Smooth muscle cell (in vitro differentiated cells): ENCODE results near the gene CASQ1. TPM values are rescaled to one million over a fixed set of nuclear protein-coding genes. Genes with fewer than 3 reads are reported as not detected.

Source experiments
- DNase-seq: peaks from one replicate; lab custom pipeline; 2025; ENCODE audit not compliant: unreplicated experiment; lab: John Stamatoyannopoulos, UW
- H2AFZ ChIP-seq: fragments of 200-600 bp; sonication (generic); 2 replicates; pipeline ENCODE4 v1.6.0; 2016; ENCODE audit warnings: antibody characterized with exemption, low read depth, mild to moderate bottlenecking
- H3F3A ChIP-seq: fragments of 200-600 bp; sonication (generic); 2 replicates; pipeline ENCODE4 v1.6.0; 2017; ENCODE audit warnings: antibody characterized with exemption, low read depth
- H3K27ac ChIP-seq: fragments of 200-600 bp; sonication (generic); 2 replicates; pipeline ENCODE4 v1.5.1; 2016; ENCODE audit warnings: low read depth, mild to moderate bottlenecking
- H3K27me3 ChIP-seq: fragments of 200-600 bp; sonication (generic); 2 replicates; pipeline ENCODE4 v1.6.1; 2016; ENCODE audit warnings: low read depth, mild to moderate bottlenecking
- H3K36me3 ChIP-seq: fragments of 200-600 bp; sonication (generic); 2 replicates; pipeline ENCODE4 v1.5.1; 2016; ENCODE audit warnings: low read depth
- H3K4me1 ChIP-seq: fragments of 200-600 bp; sonication (generic); 2 replicates; pipeline ENCODE4 v1.5.1; 2016; ENCODE audit warnings: low read depth
- H3K4me2 ChIP-seq: fragments of 200-600 bp; sonication (generic); 2 replicates; pipeline ENCODE4 v1.6.0; 2016; ENCODE audit warnings: mild to moderate bottlenecking
- H3K4me3 ChIP-seq: fragments of 200-600 bp; sonication (generic); 2 replicates; pipeline ENCODE4 v1.5.1; 2016; ENCODE audit warnings: mild to moderate bottlenecking
- H3K79me2 ChIP-seq: fragments of 200-600 bp; sonication (generic); 2 replicates; pipeline ENCODE4 v1.6.0; 2016; ENCODE audit warnings: low read depth, mild to moderate bottlenecking
- H3K9ac ChIP-seq: fragments of 200-600 bp; sonication (generic); 2 replicates; pipeline ENCODE4 v1.6.0; 2016; ENCODE audit warnings: low read depth
- H3K9me3 ChIP-seq: fragments of 200-600 bp; sonication (generic); replicated peaks from 2 replicates; pipeline ENCODE4 v1.5.1; 2016; ENCODE audit warnings: low read depth
- H4K20me1 ChIP-seq: fragments of 200-600 bp; sonication (generic); 2 replicates; pipeline ENCODE4 v1.6.0; 2016; ENCODE audit warnings: low read depth
- WGBS: methylation state at CpG from one replicate; pipeline ENCODE4 v1.1.7; 2016; ENCODE audit warnings: low lambda C conversion rate; 5-methylcytosine and 5-hydroxymethylcytosine counted together
- polyA plus RNA-seq: library from polyadenylated mRNA; unstranded; fragments of >200 nt; fragmentation: Nextera tagmentation; extraction: Ambion mirVana; gene quantifications from 2 replicates; pipeline ENCODE4 v1.2.1, GENCODE V29; 2016
- total RNA-seq: library from RNA; depleted of rRNA; stranded (reverse); fragments of >200 nt; gene quantifications from 2 replicates; pipeline ENCODE4 v1.2.3, GENCODE V29; 2014
- TF ChIP-seq, protein P1 (sequence below): fragments of 200-600 bp; sonication (generic); IDR thresholded peaks from 2 replicates; pipeline ENCODE4 v1.5.1; 2017; ENCODE audit warnings: borderline replicate concordance, mild to moderate bottlenecking, antibody characterized with exemption; ENCODE audit not compliant: insufficient read depth, poor library complexity, severe bottlenecking

CASQ1 gene
- total and polyA plus RNA-seq, 2 experiments from 2014 or later: 0.36 TPM; not detected in 1

DNA sequence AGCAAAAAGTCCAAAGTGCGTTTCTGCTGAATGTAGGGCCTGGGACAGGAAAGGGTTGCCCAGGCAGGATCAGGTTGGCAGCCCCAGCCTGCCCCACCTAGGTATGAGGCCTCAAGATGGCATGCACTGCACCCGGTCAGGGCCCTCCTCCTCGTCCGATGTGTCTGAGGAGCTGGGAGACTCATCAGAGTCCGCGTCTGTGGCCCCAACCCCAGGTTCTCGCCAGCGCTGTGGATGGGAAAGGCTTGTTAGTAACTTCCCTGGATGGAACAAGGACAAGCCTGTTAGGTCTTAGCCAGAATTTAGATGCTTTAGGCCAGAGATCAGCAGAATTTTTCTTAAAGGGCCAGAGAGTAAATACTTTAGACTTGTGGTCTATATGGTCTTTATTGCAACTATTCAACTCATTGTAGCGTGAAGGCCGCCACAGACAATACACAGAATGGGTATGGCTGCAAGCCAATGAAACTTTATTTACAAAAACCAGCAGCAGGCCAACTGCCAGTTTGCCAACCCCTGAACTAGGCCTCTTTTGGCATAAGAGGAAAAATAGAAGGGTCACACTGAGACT, 27.2 kb downstream of the CASQ1 start:
- peaks cover 25% of the 10 kb centered on the region for H3F3A ChIP-seq
- no peaks in the 10 kb centered on the region for H3K9me3 ChIP-seq
- H4K20me1 ChIP-seq: peaks cover 15% of the 10 kb centered on the region
- no peaks in the 10 kb centered on the region for H3K79me2 ChIP-seq
- peaks cover 6% of the 10 kb centered on the region for H3K4me1 ChIP-seq
- no peak for DNase-seq
- TF ChIP-seq, protein P1, sequence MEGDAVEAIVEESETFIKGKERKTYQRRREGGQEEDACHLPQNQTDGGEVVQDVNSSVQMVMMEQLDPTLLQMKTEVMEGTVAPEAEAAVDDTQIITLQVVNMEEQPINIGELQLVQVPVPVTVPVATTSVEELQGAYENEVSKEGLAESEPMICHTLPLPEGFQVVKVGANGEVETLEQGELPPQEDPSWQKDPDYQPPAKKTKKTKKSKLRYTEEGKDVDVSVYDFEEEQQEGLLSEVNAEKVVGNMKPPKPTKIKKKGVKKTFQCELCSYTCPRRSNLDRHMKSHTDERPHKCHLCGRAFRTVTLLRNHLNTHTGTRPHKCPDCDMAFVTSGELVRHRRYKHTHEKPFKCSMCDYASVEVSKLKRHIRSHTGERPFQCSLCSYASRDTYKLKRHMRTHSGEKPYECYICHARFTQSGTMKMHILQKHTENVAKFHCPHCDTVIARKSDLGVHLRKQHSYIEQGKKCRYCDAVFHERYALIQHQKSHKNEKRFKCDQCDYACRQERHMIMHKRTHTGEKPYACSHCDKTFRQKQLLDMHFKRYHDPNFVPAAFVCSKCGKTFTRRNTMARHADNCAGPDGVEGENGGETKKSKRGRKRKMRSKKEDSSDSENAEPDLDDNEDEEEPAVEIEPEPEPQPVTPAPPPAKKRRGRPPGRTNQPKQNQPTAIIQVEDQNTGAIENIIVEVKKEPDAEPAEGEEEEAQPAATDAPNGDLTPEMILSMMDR: no peak
- no peak overlapping the region for H3K27ac ChIP-seq
- H3K4me2 ChIP-seq: no peak overlapping the region
- no peak overlapping the region for H3K4me3 ChIP-seq
- no peak overlapping the region for H2AFZ ChIP-seq
- H3K27me3 ChIP-seq: no peaks in the 10 kb centered on the region
- 88% methylated on average over 10 of the region's 10 CpGs for whole genome bisulfite sequencing
- peaks cover 4% of the 10 kb centered on the region for H3K36me3 ChIP-seq
- H3K9ac ChIP-seq: no peak overlapping the region

DNA sequence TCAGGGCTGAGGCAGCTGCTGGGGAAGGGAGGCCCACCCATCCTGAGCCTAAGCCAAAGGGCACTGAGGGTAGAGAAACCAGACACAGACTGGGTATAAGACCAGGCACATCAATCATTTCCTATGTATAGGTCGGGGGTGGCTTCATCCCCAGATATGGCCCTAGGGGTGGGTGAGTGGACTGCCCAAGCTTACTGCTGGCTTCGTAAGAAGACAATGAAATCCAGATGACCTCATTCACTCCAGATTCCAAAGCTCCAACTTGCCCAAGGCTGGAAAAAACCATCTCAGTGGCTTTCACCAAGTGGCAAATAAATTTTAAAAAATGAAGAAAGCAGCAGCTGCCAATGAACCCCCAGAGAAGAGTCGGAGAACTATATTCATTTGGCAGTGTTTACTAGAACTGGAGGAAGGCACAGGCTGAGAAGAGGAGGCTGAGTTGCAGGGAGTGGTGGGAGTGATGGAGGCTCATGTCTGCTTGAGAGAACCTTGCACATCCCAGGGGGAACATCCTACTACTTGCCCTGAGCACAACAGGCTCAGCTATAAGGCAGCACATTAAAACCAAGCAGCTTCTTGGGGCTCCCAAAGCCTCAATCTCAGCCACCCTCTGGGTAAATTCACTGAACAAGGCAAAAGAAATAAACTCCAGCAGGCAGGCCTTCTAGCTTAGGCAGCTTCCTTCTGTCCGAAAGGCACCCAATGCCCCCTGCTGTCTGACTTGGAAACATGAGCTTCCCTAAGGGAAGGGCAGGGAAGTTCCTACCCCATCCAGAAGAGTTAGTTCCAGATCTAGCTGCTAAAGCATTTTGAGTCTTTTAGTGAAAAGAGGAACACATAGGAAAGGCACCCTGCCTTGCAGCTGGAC, 28.9 kb downstream of the CASQ1 start:
- H3K4me1 ChIP-seq: peaks cover 6% of the 10 kb centered on the region
- no peaks in the 10 kb centered on the region for H3K79me2 ChIP-seq
- H3F3A ChIP-seq: peaks cover 23% of the 10 kb centered on the region
- 40% methylated on average over 4 of the region's 4 CpGs for WGBS
- no peak overlapping the region for H3K4me2 ChIP-seq
- DNase-seq: no peak
- peaks cover 4% of the 10 kb centered on the region for H4K20me1 ChIP-seq
- no peak overlapping the region for H3K4me3 ChIP-seq
- TF ChIP-seq, protein P1: peak; percentile 49
- peak overlapping the region; percentile 70 for H3K27ac ChIP-seq
- peaks cover 4% of the 10 kb centered on the region for H3K36me3 ChIP-seq
- no peaks in the 10 kb centered on the region for H3K9me3 ChIP-seq
- no peak overlapping the region for H2AFZ ChIP-seq
- no peak overlapping the region for H3K9ac ChIP-seq
- no peaks in the 10 kb centered on the region for H3K27me3 ChIP-seq

DNA sequence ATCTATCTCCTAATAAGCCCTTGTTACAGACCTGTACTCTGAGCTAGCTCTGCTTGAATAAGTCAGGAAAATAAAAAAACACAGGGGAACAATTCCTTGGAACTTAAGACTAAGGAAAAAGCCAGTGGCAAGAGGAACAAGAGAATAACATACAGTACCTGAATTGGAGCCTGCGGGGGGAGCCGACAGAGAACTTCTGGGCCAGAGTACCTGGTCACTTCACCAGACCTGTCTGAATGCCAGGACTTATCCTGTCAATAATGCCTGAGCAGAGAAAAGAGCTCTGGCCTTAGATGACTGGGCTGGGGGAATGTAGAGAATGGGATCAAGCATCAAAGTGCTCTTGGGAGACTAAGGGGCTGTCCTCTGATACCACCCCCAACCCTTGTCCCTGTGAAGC, 29.9 kb downstream of the CASQ1 start:
- H3K4me3 ChIP-seq: no peak overlapping the region
- H3K36me3 ChIP-seq: peaks cover 4% of the 10 kb centered on the region
- no peak overlapping the region for H3K4me2 ChIP-seq
- H2AFZ ChIP-seq: no peak overlapping the region
- no peaks in the 10 kb centered on the region for H3K79me2 ChIP-seq
- no peak for DNase-seq
- TF ChIP-seq, protein P1: no peak
- no peaks in the 10 kb centered on the region for H4K20me1 ChIP-seq
- no peak overlapping the region for H3K9ac ChIP-seq
- peaks cover 6% of the 10 kb centered on the region for H3K4me1 ChIP-seq
- H3F3A ChIP-seq: peaks cover 23% of the 10 kb centered on the region
- no peaks in the 10 kb centered on the region for H3K27me3 ChIP-seq
- H3K9me3 ChIP-seq: no peaks in the 10 kb centered on the region
- 93% methylated on average over 2 of the region's 2 CpGs for WGBS
- peak overlapping the region; percentile 70 for H3K27ac ChIP-seq
